Measurements from ENCODE around the gene TLCD1. TPM values are rescaled to one million over a fixed set of nuclear protein-coding genes. Genes with fewer than 3 reads are reported as not detected.

The TLCD1 gene
- total RNA-seq, 2 donors from 2014 or later, result 5.3 to 19.6 TPM

DNA sequence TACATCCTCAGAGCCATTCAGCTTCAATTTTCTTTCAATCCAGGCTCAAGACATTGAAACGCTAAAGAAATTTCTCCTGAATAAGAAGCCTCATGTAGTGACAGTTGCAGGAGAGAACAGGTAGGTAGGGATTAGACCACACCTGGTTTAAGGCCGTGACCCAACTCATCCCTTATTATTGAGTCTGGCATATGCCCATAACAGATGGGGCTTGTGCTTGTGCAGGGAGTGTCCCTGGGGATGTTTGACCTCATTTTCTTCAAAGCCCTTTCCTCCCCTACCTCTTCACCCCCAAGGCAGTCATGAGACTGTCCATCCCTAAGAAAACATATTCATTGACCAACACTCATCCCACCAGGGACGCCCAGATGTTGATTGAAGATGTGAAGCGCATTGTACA is 39.7 kb downstream of the TLCD1 start:
- H3K36me3 ChIP-seq, result peaks cover 44 to 69% of the 10 kb centered on the region in 2 donors
- WGBS, result 85% methylated on average over 4 of the region's 4 CpGs
- H3K27ac ChIP-seq, result no peak overlapping the region
- intact Hi-C loops (cut with DNase I), result loop anchor here (10.0 kb wide), 1 partner anchor 59 kb away; the partner anchor contains the start of gene TRAF4
- TF ChIP-seq CTCF (IDR thresholded peaks at IDR 0.05) (no peak), POLR2AphosphoS5 (IDR thresholded peaks at IDR 0.05) (no peak), POLR2A (IDR thresholded peaks at IDR 0.05) (no peak)
- no peaks in the 10 kb centered on the region for H3K4me1 ChIP-seq (replicated peaks)
- DNase-seq (ENCODE audit: low spot score), result no peak
- H3K4me3 ChIP-seq, result no peak overlapping the region
- no peaks in the 10 kb centered on the region for H3K9me3 ChIP-seq
- H3K27me3 ChIP-seq (replicated peaks; ENCODE audit: insufficient read depth), result no peaks in the 10 kb centered on the region

DNA sequence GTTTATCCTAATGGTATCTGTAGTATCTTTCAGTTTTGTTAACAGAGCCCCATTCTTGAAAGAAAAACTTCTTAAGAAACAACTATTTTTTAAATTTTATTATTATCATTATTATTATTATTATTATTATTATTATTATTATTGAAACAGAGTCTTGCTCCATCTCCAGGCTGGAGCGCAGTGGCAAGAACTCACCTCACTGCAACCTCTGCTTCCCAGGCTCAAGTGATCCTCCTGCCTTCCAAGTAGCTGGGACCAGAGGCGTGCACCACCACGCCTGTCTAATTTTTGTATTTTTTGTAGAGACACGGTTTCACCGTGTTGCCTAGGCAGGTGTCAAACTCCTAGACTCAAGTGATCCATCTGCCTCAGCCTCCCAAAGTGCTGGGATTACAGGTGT is 40.7 kb downstream of the TLCD1 start:
- Histone ChIP-seq H3K27me3 (replicated peaks; ENCODE audit: insufficient read depth) (no peaks in the 10 kb centered on the region), H3K4me1 (replicated peaks) (no peaks in the 10 kb centered on the region), H3K27ac (no peak overlapping the region), H3K36me3 (peaks cover 36 to 72% of the 10 kb centered on the region in 2 donors), H3K4me3 (no peak overlapping the region), H3K9me3 (no peaks in the 10 kb centered on the region)
- no peak for TF ChIP-seq POLR2A (IDR thresholded peaks at IDR 0.05)
- no peak for TF ChIP-seq POLR2AphosphoS5 (IDR thresholded peaks at IDR 0.05)
- no peak for TF ChIP-seq CTCF (IDR thresholded peaks at IDR 0.05)
- no peak for DNase-seq (ENCODE audit: low spot score)
- intact Hi-C loops (cut with DNase I), result loop anchor here (10.0 kb wide), 1 partner anchor 59 kb away; the partner anchor contains the start of gene TRAF4
- 75% methylated on average over 5 of the region's 5 CpGs for WGBS

DNA sequence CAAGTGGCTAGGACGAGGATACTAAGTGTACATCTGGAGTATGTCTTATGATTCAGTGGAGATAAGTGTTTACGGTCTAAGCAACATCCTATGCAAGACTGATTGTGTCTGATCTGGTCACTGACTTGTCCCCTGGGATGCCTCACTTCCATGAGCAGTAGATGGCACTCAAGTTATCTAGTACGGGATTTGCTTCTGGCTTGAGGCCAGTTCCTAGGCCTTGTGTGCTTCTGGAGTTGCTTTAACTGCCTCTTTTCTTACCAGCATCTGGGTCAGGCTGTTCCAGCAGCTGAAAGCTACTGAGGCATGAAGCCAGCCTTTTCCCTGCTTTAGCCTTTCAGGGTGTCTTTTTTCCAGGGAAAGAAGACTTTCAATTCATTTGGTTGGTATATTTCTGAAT is 41.1 kb downstream of the TLCD1 start:
- H3K36me3 ChIP-seq, result peaks cover 32 to 68% of the 10 kb centered on the region in 2 donors
- intact Hi-C loops (cut with DNase I), result loop anchor here (10.0 kb wide), 1 partner anchor 60 kb away; the partner anchor contains the start of gene TRAF4
- H3K4me1 ChIP-seq (replicated peaks), result no peaks in the 10 kb centered on the region
- no peak overlapping the region for H3K4me3 ChIP-seq
- H3K9me3 ChIP-seq, result no peaks in the 10 kb centered on the region
- H3K27me3 ChIP-seq (replicated peaks; ENCODE audit: insufficient read depth), result no peaks in the 10 kb centered on the region
- WGBS, result 29% methylated on average over 3 of the region's 3 CpGs
- DNase-seq (ENCODE audit: low spot score), result peak; percentile 66
- TF ChIP-seq POLR2A (IDR thresholded peaks at IDR 0.05) (no peak), POLR2AphosphoS5 (IDR thresholded peaks at IDR 0.05) (peak; percentile 85), CTCF (IDR thresholded peaks at IDR 0.05) (peak in 3 of 4 experiments; percentile 18 to 38 (median 23))
- H3K27ac ChIP-seq, result no peak overlapping the region

DNA sequence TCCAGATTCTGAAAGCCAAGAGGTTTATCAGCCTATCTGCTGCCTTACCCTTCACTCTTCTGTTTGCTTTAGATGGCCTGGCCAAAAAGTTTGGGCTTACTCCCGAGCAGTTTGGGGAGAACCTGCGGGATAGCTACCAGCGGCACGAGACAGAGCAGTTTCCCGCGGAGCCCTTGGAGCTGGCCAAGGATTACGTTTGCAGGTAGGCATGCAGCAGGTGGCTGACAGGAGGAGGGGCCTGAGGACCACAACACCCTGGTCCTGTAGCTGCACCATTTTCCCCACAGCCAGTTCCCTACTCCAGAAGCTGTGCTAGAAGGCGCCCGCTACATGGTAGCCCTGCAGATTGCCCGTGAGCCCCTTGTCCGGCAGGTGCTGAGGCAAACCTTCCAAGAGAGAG is 43.4 kb downstream of the TLCD1 start:
- 92% methylated on average over 11 of the region's 11 CpGs for WGBS
- peaks cover 34 to 72% of the 10 kb centered on the region in 2 donors for H3K36me3 ChIP-seq
- intact Hi-C loops (cut with DNase I), result loop anchor here (10.0 kb wide), 1 partner anchor 62 kb away; the partner anchor contains the start of gene TRAF4

More for the DNA sequence above, 43.4 kb downstream of the TLCD1 start:
- H3K9me3 ChIP-seq, result no peaks in the 10 kb centered on the region
- no peaks in the 10 kb centered on the region for H3K4me1 ChIP-seq (replicated peaks)
- TF ChIP-seq POLR2A (IDR thresholded peaks at IDR 0.05), result no peak
- TF ChIP-seq CTCF (IDR thresholded peaks at IDR 0.05), result no peak
- no peak for TF ChIP-seq POLR2AphosphoS5 (IDR thresholded peaks at IDR 0.05)
- DNase-seq (ENCODE audit: low spot score), result no peak
- H3K27me3 ChIP-seq (replicated peaks; ENCODE audit: insufficient read depth), result no peaks in the 10 kb centered on the region
- H3K4me3 ChIP-seq, result no peak overlapping the region
- no peak overlapping the region for H3K27ac ChIP-seq
